ENCODE measurements around the gene TRIP13.
A peak's percentile ranks its signal among the peaks of the same experiment; 100 is the strongest.
"Not testable (repeated sequence)": the region's sequence is repeated elsewhere in the genome, so short reads cannot be mapped to it uniquely, and the experiment has no call there.

Gene TRIP13

GRCh38 chr5:937151-937924 is 44.7 kb downstream of the TRIP13 start:
- peaks cover 21% of the 10 kb centered on the region for H3K4me1 Mint-ChIP-seq (ENCODE audit: low read depth)
- no peaks in the 10 kb centered on the region for H3K9me3 Mint-ChIP-seq

GRCh38 chr5:939368-939767 is 46.7 kb downstream of the TRIP13 start:
- H3K4me3 Mint-ChIP-seq = no peak overlapping the region
- peaks cover 6% of the 10 kb centered on the region for H3K4me1 Mint-ChIP-seq (ENCODE audit: low read depth)
- no peaks in the 10 kb centered on the region for H3K9me3 Mint-ChIP-seq
- no peaks in the 10 kb centered on the region for H3K36me3 Mint-ChIP-seq (ENCODE audit: low read depth)
- peaks cover 39% of the 10 kb centered on the region for H3K27me3 Mint-ChIP-seq
- H3K27ac Mint-ChIP-seq = no peak overlapping the region

More at GRCh38 chr5:937151-937924, 44.7 kb downstream of the TRIP13 start:
- H3K27me3 Mint-ChIP-seq = peaks cover 22% of the 10 kb centered on the region
- H3K36me3 Mint-ChIP-seq (ENCODE audit: low read depth) = no peaks in the 10 kb centered on the region
- H3K4me3 Mint-ChIP-seq = no peak overlapping the region
- no peak overlapping the region for H3K27ac Mint-ChIP-seq

DNA sequence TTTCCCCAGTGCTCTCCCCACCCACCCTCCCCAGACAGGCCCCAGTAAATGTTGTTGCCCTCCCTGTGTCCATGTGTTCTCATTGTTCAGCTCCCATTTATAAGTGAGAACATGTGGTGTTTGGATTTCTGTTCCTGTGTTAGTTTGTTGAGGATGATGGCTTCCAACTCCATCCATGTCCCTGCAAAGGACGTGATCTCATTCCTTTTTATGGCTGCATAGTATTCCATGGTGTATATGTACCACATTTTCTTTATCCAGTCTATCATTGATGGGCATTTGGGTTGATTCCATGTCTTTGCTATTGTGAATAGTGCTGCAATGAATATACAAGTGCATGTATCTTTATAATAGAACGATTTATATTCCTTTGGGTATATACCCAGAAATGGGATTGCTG is 48.1 kb downstream of the TRIP13 start:
- not testable (repeated sequence) for H3K4me3 Mint-ChIP-seq; H3K27ac Mint-ChIP-seq; H3K36me3 Mint-ChIP-seq (ENCODE audit: low read depth); H3K4me1 Mint-ChIP-seq (ENCODE audit: low read depth); H3K9me3 Mint-ChIP-seq
- H3K27me3 Mint-ChIP-seq = peaks cover 53% of the 10 kb centered on the region

DNA sequence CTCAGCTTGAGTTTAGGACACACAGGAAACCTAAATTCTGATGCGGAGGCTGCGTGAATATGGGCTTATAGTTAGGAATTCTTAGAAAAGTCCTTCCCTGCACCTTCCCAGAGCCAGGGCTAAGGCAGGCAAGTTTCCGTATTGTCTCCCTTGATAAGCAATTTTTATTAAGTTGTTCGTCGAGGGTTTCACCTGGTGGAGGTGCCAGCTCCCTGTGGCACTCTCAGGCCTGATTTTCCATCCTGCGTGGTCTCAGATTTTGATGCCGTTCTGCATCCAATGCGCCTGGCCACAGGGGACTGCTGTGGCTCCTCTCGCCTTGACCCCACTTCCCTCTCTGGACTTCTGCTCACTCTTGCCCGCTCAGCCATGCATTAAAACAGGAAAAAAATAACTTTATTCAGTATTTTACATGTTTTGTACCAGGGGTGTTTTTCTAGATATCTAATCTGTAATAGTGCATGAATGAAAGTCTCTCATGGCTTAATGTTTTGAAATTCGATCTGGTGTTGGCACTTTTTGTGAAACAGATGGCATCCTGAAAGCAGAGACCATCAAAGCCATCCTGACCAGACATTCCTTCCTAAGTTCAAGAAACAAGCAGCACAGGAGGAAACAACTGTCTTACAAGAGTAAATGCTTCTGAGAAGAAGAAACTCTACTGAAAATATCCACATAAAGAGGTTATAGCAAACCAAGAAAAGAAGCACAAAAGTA is 50.7 kb downstream of the TRIP13 start:
- no peaks in the 10 kb centered on the region for H3K9me3 Mint-ChIP-seq
- H3K4me1 Mint-ChIP-seq (ENCODE audit: low read depth) = no peaks in the 10 kb centered on the region
- no peak overlapping the region for H3K4me3 Mint-ChIP-seq
- H3K27me3 Mint-ChIP-seq = peaks cover 74% of the 10 kb centered on the region
- H3K36me3 Mint-ChIP-seq (ENCODE audit: low read depth) = no peaks in the 10 kb centered on the region
- no peak overlapping the region for H3K27ac Mint-ChIP-seq

GRCh38 chr5:943918-944620 is 51.4 kb downstream of the TRIP13 start:
- no peak overlapping the region for H3K4me3 Mint-ChIP-seq
- no peaks in the 10 kb centered on the region for H3K4me1 Mint-ChIP-seq (ENCODE audit: low read depth)
- H3K9me3 Mint-ChIP-seq = no peaks in the 10 kb centered on the region
- no peak overlapping the region for H3K27ac Mint-ChIP-seq
- no peaks in the 10 kb centered on the region for H3K36me3 Mint-ChIP-seq (ENCODE audit: low read depth)
- peaks cover 70% of the 10 kb centered on the region for H3K27me3 Mint-ChIP-seq

DNA sequence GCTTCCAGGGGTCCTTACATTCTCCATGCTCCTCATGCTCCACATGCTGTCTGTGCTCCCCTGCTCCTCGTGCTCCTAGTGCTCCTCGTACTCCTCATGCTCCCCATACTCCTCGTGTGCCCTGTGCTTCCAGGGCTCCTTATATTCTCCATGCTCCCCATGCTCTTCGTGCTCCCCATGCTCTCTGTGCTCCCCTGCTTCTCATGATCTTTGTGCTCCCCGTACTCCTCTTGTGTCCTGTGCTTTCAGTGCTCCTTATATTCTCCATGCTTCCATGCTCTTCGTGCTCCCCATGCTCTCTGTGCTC is 51.9 kb downstream of the TRIP13 start:
- H3K9me3 Mint-ChIP-seq = no peaks in the 10 kb centered on the region
- H3K27me3 Mint-ChIP-seq = peaks cover 70% of the 10 kb centered on the region
- no peaks in the 10 kb centered on the region for H3K36me3 Mint-ChIP-seq (ENCODE audit: low read depth)
- H3K4me1 Mint-ChIP-seq (ENCODE audit: low read depth) = no peaks in the 10 kb centered on the region
- no peak overlapping the region for H3K27ac Mint-ChIP-seq
- H3K4me3 Mint-ChIP-seq = no peak overlapping the region

GRCh38 chr5:944992-945685 is 52.5 kb downstream of the TRIP13 start:
- peak overlapping the region; percentile 48 for H3K27ac Mint-ChIP-seq
- H3K4me3 Mint-ChIP-seq = no peak overlapping the region
- no peaks in the 10 kb centered on the region for H3K4me1 Mint-ChIP-seq (ENCODE audit: low read depth)
- no peaks in the 10 kb centered on the region for H3K9me3 Mint-ChIP-seq
- no peaks in the 10 kb centered on the region for H3K36me3 Mint-ChIP-seq (ENCODE audit: low read depth)
- H3K27me3 Mint-ChIP-seq = peaks cover 75% of the 10 kb centered on the region

- peaks cover 75% of the 10 kb centered on the region for H3K27me3 Mint-ChIP-seq
- no peaks in the 10 kb centered on the region for H3K4me1 Mint-ChIP-seq (ENCODE audit: low read depth)
- no peaks in the 10 kb centered on the region for H3K9me3 Mint-ChIP-seq
- H3K4me3 Mint-ChIP-seq = no peak overlapping the region
- H3K27ac Mint-ChIP-seq = no peak overlapping the region
- H3K36me3 Mint-ChIP-seq (ENCODE audit: low read depth) = no peaks in the 10 kb centered on the region
These were observed 53.2 kb downstream of the TRIP13 start for GRCh38 chr5:945691-946551.

GRCh38 chr5:946720-947625 is 54.3 kb downstream of the TRIP13 start:
- peaks cover 70% of the 10 kb centered on the region for H3K27me3 Mint-ChIP-seq
- no peaks in the 10 kb centered on the region for H3K4me1 Mint-ChIP-seq (ENCODE audit: low read depth)
- H3K9me3 Mint-ChIP-seq = no peaks in the 10 kb centered on the region
- H3K27ac Mint-ChIP-seq = no peak overlapping the region
- H3K36me3 Mint-ChIP-seq (ENCODE audit: low read depth) = no peaks in the 10 kb centered on the region
- H3K4me3 Mint-ChIP-seq = no peak overlapping the region

DNA sequence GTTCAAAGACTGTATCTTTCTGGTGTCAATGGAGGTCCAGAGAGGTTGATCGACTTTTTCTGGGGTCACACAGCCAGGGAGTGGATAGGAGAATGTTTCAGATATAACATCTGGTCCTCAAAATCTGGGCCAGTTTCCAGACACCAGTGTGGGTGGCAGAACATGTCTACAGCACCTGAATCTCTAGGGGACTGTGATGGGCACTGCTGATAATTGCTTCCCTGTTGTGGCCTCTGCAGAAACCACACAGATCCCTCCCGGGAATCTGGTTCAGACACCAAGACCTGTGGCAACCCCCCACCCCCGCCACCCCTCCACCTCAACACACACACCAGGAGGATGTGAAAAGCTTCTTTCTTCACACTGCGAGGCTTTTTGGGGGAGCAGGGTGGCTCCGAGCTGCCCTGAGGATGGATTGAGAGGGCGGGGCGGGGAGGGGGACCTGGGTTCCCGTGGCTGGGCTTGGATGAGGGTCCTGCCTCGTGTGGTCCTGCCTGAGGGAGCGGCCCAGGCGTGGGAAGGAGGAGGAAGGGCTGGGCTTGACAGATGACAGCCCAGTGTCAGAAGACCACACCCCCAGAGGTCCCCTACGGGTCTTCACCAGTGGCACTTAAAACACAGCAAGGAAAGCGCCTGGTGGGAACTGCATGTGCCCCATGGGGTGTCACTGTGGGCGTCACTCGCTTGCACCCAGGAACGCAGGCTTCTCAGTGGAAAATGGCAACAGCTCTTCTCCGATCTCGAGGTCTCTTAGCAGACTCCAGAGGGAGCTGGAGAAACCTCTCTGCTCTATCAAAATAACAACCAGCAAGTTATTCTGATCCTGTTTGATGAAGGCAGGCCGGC is 55.2 kb downstream of the TRIP13 start:
- no peak overlapping the region for H3K27ac Mint-ChIP-seq
- no peak overlapping the region for H3K4me3 Mint-ChIP-seq
- no peaks in the 10 kb centered on the region for H3K4me1 Mint-ChIP-seq (ENCODE audit: low read depth)
- no peaks in the 10 kb centered on the region for H3K36me3 Mint-ChIP-seq (ENCODE audit: low read depth)
- H3K27me3 Mint-ChIP-seq = peaks cover 62% of the 10 kb centered on the region
- no peaks in the 10 kb centered on the region for H3K9me3 Mint-ChIP-seq

GRCh38 chr5:948472-949274 is 56.0 kb downstream of the TRIP13 start:
- Mint-ChIP-seq H3K9me3 (no peaks in the 10 kb centered on the region), H3K4me1 (ENCODE audit: low read depth) (no peaks in the 10 kb centered on the region), H3K27me3 (peaks cover 62% of the 10 kb centered on the region), H3K4me3 (no peak overlapping the region), H3K36me3 (ENCODE audit: low read depth) (no peaks in the 10 kb centered on the region), H3K27ac (no peak overlapping the region)

- Mint-ChIP-seq H3K27ac (no peak overlapping the region), H3K36me3 (ENCODE audit: low read depth) (no peaks in the 10 kb centered on the region), H3K27me3 (peaks cover 62% of the 10 kb centered on the region), H3K9me3 (no peaks in the 10 kb centered on the region), H3K4me3 (no peak overlapping the region), H3K4me1 (ENCODE audit: low read depth) (no peaks in the 10 kb centered on the region)
These were observed 56.5 kb downstream of the TRIP13 start for GRCh38 chr5:949275-949543.
